ENCODE measurements around the gene AHCY.

DNA sequence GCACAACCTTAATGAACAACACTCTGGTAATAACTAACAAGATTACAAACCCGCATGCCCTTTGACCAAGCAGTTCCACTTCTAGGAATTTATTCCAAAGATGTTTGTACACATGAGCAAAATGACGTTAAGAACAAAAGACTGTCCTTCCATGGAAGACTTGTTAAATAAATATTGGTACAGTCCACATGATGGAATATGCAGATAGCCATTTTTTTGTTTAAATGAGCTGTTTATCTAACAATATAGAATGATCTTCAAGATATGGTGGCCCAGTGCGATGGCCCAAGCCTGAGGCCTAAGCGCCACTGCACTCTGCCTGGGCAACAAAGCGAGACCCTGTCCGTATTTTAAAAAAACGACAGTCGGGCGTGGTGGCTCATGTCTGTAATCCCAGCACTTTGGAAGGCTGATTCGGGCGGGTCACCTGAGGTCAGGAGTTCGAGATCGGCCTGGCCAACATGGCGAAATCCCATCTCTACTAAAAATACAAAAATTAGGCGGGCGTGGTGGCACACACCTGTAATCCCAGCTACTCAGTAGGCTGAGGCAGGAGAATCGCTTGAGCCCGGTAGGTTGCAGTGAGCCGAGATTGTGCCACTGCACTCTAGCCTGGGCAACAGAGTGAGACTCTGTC, 7.4 kb upstream of the AHCY start:
- TF ChIP-seq POLR2A (IDR thresholded peaks at IDR 0.05; ENCODE audit: low read depth, low read length) = no peak
- TF ChIP-seq POLR2AphosphoS5 (IDR thresholded peaks at IDR 0.05; ENCODE audit: low read depth, low read length) = no peak
- TF ChIP-seq TAF1 (IDR thresholded peaks at IDR 0.05; ENCODE audit: low read depth, low read length) = no peak
